SIG-M5 (cell line): ENCODE data around the gene GJC2.

Experiments
- DNase-seq: peaks from one replicate; lab custom pipeline; 2025; lab: John Stamatoyannopoulos, UW

The GJC2 gene

DNA sequence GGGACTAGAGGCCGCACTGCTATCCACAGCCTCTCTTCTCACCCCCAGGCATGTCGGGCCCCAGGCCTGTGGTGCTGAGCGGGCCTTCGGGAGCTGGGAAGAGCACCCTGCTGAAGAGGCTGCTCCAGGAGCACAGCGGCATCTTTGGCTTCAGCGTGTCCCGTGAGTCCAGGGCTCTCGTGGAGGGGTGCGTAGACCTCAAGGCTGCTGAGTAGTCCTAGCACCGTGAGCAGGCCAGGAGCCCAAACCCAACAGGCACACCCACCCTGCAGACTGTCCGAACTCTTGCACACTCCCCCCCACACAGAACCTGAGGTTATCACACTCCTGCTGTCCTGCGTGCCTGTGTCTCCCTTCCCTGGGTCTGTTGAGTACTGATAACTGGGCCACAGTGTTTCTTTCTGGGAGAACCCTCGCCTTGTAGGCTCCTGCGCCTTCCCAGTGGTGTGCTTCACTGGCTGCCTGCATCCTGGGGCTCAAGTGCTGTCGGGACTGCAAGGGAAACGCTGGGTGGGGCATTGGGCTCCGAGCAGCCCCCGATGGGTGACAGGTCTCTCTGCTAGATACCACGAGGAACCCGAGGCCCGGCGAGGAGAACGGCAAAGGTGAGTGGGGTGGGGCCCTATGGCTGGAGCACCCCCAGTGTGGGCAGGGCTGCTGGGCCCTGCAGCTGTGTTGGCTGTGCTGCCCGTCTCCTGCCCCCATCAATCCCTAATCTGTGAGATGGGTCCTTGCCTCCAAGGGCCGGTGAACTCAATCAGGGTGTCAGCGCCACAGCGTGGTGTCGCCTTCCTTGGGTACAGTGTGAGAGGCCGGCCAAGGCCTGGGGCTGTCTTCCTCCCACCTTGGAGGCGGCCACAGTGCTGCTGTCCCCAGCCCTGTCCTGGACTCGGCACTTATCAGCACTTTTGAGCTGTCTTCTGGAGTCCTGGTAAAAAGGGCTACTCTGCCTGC, 4.0 kb upstream of the GJC2 start:
- no peak for DNase-seq

DNA sequence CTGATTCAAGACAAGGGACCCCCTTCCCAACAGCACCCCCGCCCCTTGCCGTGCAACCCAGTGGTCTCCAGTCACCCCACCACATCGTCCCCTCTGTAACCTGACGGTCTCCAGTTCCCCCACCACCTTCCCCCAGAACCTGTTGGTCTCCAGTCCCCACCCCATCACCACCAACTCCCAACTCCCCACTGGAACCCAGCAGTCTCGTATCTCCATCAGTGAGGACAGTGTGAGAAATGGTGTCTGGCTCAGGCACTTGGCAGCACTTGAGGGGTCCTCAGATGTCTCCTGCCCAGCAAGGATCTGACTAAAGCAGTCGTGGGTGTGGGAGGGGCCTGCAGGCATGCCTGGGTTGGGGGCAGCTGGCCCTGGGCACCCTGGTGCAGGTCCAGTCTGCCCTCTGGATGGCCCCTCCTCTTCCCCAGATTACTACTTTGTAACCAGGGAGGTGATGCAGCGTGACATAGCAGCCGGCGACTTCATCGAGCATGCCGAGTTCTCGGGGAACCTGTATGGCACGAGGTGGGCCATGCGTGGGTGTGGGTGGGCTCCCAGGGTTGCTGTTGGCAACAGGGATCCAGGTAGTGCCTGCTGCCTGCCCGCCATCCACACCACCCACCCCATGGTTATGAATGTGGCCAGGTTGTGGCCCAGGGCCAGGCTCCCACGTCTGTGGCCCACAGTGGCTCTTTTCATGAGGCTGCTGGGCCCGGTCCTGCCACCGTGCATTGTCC, 3.1 kb upstream of the GJC2 start:
- no peak for DNase-seq

DNA sequence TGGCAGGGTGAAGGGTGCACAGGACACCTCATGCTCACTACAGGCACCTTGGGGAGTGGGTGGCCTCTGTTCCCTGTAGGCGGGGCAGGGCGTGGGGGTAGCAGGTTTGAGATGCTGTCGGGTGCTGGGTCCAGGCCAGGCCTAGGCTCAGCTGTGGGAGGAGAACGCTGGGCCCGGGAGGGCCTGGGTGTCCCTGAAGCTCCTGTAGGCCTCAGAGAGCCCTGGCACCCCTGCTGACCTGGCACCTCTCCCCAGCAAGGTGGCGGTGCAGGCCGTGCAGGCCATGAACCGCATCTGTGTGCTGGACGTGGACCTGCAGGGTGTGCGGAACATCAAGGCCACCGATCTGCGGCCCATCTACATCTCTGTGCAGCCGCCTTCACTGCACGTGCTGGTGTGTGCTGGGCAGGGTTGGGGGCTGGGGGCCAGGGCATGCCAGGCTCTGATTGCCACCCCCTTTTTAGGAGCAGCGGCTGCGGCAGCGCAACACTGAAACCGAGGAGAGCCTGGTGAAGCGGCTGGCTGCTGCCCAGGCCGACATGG, 2.5 kb upstream of the GJC2 start:
- no peak for DNase-seq

DNA sequence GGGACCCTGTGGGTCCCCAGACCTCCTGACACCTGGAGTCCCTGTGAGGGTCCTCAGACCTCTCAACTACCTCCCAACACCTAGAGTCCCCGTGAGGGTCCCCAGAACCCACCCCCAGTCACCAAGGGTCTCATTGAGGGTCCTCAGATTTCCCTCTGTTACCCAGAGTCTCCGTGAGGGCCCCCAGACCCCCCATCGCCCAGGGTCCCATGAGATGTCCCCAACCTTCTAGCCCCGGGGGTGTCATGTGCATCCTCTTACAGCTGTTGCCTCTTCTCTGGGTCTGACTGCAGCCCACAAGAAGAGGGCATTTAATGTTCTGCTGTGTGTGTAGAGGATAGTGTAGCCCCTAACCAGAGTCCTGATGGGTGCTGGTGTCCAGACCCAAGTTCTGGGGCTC, 2.0 kb upstream of the GJC2 start:
- no peak for DNase-seq

DNA sequence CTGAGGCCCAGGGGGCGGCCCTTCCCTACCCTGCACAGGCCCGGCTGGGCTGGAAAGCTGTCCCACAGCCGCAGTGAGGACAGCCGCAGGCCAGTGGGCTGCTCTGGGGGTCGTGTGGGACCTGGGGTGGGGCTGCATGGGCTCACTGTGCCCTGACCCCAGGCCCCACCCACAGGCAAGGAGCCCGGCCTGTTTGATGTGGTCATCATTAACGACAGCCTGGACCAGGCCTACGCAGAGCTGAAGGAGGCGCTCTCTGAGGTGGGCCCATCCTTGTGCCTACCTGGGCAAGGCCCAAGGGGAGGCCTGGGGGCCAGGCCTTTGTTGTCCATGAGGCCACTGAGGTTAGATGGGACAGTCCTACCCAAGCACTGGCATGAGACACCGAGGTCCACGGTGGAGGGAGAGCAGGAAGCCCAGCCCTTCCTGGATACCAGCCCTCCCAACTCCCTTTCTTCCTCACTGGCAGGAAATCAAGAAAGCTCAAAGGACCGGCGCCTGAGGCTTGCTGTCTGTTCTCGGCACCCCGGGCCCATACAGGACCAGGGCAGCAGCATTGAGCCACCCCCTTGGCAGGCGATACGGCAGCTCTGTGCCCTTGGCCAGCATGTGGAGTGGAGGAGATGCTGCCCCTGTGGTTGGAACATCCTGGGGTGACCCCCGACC, 1.4 kb upstream of the GJC2 start:
- DNase-seq: no peak

DNA sequence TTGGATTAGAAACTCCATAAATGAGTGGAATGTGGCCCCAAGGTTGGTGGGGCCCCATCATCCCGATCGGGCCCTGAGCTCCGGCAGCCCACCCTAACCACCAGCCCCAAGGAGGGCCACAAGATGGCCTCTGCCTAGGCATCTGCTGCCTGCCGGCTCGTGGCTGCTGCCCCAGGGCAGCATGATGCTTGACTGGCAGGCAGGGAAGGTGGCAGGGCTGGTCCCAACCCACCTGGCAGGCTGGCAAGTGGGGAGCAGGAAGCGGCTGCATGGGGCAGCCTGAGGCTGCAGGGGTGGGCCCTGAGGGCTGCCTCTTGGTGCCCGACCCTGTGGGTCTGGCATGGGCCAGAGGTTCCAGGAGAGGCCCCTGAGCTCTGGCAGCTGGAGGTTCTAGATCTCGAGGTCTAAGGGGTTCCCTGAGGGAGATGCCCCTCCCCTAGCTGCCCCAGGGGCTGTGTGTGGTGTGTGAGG, 760 bp upstream of the GJC2 start:
- DNase-seq: no peak

DNA sequence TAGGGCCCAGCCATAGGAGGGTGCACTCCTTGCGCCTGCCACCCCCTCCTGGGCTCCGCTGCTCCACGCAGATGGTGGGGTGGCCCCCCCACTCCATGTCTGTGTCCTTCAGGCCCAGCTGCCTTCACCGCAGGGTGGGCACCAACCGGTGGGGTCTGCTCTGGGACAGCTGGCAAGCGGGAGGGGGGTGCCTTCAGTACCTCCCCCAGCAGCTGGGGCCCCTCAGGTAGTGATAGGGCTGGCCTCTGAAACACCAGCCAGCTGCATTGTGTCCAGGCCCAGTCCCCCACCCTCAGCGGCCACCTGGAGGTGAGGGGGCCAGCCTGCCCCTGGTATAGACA, 360 bp downstream of the GJC2 start:
- DNase-seq: no peak

DNA sequence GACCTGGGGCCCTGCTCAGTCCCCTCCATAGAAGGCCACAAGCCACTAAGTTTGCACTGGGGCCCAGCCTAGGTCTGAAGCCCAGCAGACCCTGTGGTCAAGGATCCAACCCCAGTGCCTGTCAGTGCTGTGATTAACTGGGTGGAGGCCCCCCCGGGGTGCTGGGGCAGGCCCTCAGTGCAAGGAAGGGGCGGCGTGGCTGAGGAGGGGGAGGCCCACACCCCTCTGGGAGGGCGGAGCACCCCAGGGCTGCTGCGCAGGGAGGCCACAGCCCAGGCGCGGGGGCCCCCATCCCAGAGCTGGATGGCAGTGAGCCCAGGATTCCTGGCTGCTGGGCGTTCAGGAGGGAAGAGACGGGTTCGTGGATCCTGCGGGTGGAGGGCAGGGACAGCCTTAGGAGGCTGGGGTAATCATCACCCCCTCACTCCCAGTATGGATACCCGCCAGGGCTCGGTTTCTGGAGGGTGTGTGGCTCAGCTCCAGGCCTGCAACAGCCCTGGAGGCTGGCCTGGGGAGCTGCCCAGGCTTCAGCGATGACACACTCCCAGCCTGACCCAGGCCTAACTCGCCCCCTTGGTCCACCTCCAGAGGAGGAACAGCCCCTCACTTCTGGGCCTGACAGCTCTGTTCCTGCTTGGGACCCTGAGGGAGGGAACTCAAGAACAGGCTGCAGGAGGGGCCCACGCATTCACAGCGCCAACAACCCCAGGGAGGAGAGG, 890 bp downstream of the GJC2 start:
- no peak for DNase-seq

DNA sequence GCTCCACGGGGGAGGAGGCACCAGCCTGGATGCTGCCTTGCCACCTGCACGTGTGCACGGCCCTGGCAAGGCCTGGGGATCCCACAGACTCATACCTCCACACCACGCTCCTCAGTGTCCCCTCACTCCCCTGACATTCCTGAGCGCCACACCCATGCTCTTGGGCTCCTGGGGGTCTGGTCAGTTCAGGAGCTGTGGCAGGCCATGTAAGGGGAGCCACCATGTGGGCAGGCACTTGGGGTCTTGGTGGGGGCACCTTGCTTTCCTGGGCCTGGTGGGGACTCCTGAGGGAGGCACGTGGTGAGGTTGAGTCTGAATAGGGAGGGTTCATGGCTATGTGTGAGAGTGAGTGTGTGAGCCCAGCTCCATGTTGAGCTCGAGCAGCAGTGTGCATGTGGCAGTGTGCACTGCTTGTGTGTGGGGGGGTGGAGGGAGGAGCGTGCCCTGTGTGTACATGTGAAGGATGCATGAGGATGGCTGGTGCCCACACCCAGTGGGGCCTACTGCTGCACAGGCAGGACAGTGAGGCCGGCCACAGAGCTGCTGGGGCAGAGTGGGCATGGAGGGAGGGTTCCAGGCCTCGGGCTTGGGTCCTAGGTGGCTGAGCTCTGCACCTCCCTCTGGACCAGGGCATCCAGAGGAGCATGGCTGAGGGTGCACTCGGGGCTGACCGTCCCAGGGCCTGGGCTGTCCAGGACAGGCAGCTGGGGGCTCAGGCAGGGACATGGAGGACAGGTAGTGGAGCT, 1.6 kb downstream of the GJC2 start:
- no peak for DNase-seq

DNA sequence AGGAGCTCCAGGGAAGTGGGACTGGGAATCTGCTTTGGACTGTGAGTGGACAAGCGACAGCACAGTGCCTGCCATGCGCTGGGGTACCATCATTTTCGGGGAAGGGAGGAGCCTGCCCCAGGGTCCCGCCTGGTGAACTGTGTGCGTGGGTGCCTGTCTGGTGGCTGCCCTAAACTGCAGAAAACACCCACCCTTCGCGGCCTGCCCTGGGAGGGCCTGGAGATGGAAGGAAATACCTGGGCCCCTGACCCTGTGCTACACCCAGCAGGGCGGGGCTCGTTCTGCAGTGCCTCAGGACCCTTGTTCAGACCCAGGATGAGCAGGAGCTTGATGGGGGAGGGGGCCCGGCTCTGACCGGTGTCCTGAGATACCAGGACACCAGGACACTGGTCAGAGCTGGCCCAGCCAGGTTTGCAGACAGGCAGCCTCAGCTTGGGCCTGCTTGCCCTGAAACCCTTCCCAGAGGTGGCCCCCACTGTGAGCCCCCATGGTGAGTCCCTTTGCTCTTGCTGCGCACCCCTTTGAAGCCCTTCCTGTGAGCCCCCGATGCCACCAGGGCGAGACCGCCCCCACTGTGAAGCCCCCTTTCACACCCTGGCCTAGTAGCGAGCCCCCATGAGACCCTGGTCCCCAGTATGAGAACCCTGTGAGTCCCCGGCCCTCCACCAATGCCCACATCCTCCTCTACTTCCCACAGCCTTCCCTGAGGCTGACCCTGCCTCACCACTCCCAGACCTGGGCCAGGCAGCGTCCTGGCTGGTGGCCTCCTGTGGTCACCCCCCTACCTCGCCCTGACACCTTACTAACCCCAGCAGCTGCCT, 2.6 kb downstream of the GJC2 start:
- DNase-seq: no peak

DNA sequence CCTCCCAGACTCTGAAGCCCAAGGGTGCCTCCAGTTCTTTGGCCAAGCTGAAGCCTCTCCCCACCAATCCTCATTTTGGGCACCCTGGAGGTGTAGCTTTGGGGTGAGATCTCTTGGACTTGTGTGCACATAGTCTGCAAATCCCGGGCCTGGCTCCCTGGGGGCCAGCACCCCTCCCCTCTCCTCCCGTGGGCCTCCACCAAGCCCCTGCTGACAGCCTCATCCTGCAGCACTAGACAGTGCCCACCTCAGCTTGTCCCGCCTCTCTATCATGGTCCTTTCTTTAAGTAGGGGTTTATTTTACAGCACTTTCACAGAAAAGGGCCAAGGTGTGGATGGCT, 3.2 kb downstream of the GJC2 start:
- DNase-seq: no peak

DNA sequence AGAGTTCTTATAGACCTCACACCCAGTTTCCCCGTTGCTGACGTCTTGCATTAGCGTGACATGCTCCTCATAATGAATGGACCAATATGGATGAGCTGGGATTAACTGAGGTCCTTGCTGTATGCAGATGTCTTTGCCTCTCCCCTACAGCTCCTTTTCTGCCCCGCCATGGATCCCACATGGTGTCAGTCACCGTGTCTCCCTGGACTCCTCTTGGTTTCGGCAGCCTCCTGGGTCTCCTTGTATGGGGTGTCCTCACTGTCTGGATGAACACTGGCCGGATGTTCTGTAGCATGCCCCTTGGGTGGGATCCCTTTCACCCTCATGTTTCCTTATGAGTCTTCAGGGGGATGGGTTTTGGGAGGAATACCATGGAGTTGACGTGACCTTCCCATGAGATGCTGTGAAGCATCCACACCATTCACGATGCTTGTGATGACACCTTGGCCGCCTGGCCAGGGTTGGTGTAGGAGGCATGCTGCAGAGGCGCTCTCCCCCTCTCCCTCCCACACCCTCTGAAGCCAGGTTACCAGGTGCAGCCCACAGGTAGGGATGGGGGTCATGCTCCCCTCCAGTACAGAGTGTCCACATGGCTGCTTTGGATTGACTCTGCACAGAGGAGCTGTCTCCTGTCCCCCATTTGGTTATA, 4.4 kb downstream of the GJC2 start:
- no peak for DNase-seq

DNA sequence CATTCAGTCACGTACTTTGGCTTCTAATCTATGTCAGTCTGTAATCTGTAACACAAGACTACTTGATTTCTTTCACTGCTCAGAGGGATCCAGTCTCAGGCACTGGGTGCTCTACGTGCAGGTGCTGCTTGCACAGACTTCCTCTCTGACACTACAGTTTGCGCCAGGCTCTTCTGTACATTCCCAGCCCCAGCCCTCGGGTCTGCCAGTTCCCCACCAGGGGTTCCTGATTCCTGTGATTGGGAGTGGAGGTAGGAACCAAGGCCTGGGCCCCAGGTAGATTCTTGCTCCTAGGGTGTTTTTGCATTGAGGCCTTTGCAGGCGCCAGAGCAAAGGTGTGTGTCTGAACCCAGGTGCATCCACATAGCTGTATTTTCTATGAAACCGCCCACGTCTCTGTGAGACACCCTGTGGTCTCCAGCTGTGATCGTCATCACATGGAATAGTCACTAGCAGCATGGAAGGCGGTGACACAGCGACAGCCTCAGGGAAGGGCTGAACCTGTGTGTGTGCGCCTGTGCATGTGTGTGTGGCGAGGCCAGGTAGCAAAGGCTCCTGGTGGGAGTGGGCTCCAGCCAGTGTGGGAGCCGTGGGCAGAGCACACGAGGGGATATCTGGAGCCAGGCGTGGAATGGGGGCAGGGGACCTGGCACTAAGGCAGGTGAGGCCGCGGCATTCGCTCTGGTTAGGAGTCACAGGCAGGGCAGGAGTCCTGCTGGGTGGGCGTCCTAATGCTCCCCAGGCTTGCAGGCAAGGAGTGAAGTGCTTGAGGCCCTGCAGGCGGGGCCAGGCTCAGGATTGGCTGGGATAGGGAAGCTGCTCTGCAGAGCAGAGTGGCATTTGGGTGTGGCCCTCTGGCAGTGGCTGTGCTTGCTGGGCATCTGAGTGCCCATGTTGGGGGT, 5.2 kb downstream of the GJC2 start:
- DNase-seq: no peak

DNA sequence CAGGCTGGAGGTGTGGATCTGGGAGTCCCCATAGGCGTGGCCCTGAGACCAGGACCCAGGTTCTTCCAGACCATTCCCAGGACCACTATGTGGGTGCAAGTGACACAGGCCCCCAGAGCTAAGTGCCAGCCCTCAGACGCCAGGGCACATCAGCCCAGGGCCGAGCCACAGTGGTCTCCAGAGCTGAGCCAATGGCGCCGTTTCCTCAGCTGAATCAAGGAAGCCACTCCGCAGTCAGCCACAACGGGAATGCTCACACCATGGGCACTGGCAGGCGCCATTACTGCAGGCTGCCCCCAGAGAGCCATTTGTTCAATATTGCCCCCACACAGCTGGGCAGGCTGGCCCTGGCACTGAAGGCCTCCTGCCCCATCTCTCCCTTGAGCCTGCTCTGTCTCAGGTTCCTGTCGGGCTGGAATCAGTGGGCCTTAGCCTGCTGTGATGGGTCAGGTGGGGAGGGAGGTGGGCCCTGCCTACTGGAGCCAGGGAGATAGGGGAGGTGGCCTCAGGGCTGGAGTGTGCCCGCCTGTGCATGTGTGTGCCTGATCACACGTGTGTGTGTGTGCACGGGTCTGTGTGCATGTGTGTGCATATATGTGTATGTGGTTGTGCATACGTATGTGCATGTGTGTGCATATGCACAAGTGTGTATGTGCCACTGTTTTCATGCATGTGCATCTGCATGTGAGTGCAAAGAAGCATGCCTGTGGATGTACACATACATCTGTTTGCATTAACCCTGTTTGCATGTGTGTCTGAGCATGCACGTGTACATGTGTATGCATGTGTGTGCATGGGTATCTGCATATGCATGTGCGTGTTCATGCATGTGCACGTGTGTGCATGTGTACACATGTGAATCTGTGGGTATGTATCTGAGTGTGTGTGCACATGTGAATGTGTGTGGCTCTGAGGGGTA, 6.1 kb downstream of the GJC2 start:
- no peak for DNase-seq

DNA sequence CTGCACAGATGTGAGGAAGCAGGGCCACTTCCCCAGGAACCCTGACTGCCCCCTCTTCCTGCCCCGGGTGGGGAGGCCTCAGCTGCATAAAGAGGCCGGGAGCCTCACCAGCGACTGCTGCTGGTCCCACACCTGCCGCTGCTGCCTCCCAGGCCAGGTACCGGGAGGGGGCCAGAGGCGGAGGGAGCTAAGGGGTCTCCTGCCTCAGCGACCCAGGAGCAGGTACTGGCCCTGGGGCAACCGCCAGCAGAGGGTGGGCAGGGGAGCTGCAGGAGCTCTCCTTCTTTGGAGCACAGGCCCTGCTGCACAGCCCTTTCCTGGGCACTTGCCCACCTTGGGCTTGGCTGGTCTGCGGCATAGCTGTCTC, 6.8 kb downstream of the GJC2 start:
- DNase-seq: no peak

DNA sequence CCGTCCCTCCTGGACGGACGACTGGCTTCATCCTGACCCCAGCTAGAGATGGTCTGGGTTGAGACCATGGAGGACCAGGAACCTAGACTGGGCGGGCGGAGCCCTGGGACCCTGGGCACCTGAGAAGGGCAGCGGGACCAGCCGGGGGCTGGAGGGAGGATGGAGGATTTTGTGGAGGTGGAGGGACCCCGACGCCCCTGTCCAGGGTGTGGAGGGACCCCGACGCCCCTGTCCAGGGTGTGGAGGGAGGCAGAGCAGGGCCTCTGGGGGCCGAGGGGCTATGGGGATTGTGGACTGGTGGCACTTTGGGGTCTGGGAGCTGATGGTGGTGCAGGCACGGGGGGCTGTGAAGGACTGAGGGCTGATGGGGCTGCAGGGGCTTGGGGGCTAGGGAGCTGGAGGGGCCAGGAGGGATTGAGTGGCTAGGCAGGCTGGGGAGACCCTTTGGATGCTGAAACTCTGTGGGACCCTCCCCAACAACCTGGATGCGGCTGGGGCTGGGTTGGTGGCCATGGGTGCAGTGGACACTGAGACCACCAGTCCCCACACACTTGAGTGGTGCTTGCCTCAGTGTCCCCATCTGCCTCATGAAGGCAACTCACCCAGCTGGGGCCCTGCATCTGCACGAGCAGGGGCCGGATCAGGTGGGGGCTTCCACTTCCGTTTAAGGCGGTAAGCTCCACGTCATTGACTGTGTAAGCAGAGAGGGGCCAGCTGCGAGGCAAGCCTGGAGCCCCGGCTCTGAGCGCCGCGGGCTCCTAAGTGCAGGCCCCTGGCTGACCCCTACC, 7.4 kb downstream of the GJC2 start:
- no peak for DNase-seq

DNA sequence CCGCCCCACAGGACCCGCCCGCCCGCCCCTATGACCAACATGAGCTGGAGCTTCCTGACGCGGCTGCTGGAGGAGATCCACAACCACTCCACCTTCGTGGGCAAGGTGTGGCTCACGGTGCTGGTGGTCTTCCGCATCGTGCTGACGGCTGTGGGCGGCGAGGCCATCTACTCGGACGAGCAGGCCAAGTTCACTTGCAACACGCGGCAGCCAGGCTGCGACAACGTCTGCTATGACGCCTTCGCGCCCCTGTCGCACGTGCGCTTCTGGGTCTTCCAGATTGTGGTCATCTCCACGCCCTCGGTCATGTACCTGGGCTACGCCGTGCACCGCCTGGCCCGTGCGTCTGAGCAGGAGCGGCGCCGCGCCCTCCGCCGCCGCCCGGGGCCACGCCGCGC, 8.0 kb downstream of the GJC2 start:
- no peak for DNase-seq
